Caco-2 (cell line): ENCODE data around the gene LINC00632. TPM values are rescaled to one million over a fixed set of nuclear protein-coding genes. Genes with fewer than 3 reads are reported as not detected.
A peak's percentile ranks its signal among the peaks of the same experiment; 100 is the strongest.
"Not testable (repeated sequence)": the region's sequence is repeated elsewhere in the genome, so short reads cannot be mapped to it uniquely, and the experiment has no call there.

Experiments used
- BruUV-seq: library from RNA; stranded (reverse); fragments of 400-500 nt; replicated peaks from 2 replicates; lab custom pipeline; 2021; lab: Mats Ljungman, UMichigan
- CTCF ChIA-PET: fragments of 300-600 bp; sonication (Branson Sonifier 250); formaldehyde crosslinking; loops from one replicate; lab custom pipeline; 2022; ENCODE audit warnings: antibody characterized with exemption; lab: Charles Lee
- POLR2A ChIA-PET: fragments of 300-600 bp; sonication (Branson Sonifier 250); formaldehyde crosslinking; loops from one replicate; lab custom pipeline; 2022; ENCODE audit warnings: antibody characterized with exemption; lab: Charles Lee
- DNase-seq, 2 experiments: peaks; one replicate each; pipeline versions ENCODE4 v3.0.0 to v3.0.0-alpha.2; 2020 to 2022
- H3K27me3 ChIP-seq: replicated peaks from 2 replicates; pipeline ENCODE4 v1.6.0; 2011; ENCODE audit warnings: low read length; ENCODE audit not compliant: control insufficient read depth, insufficient read depth
- H3K36me3 ChIP-seq: 2 replicates; pipeline ENCODE4 v1.5.1; 2011; ENCODE audit warnings: low read length; ENCODE audit not compliant: control insufficient read depth, insufficient read depth
- H3K4me1 ChIP-seq: fragments of 250-450 bp; sonication (Bioruptor Pico); 2 replicates; pipeline ENCODE4 v1.5.1; 2020; ENCODE audit warnings: mild to moderate bottlenecking
- H3K4me3 ChIP-seq: 2 replicates; pipeline ENCODE4 v1.5.1; 2011; ENCODE audit warnings: low read depth, mild to moderate bottlenecking, control low read depth, low read length
- H3K9me3 ChIP-seq: fragments of 250-450 bp; sonication (Bioruptor Pico); 2 replicates; pipeline ENCODE4 v1.5.1; 2020; ENCODE audit warnings: mild to moderate bottlenecking, moderate library complexity
- H3K27ac Mint-ChIP-seq: one replicate; pipeline ENCODE4 v1.8.0; 2022; ENCODE audit warnings: mixed read lengths; ENCODE audit not compliant: unreplicated experiment
- H3K27me3 Mint-ChIP-seq: one replicate; pipeline ENCODE4 v1.8.0; 2022; ENCODE audit warnings: mixed read lengths; ENCODE audit not compliant: insufficient read depth, unreplicated experiment
- H3K36me3 Mint-ChIP-seq: one replicate; pipeline ENCODE4 v1.8.0; 2022; ENCODE audit warnings: mild to moderate bottlenecking, mixed read lengths; ENCODE audit not compliant: insufficient read depth, unreplicated experiment
- H3K4me1 Mint-ChIP-seq: one replicate; pipeline ENCODE4 v1.8.0; 2022; ENCODE audit warnings: low read depth, mixed read lengths; ENCODE audit not compliant: unreplicated experiment
- H3K4me3 Mint-ChIP-seq: one replicate; pipeline ENCODE4 v1.8.0; 2022; ENCODE audit warnings: mild to moderate bottlenecking, moderate library complexity, mixed read lengths; ENCODE audit not compliant: unreplicated experiment
- H3K9me3 Mint-ChIP-seq: one replicate; pipeline ENCODE4 v1.8.0; 2022; ENCODE audit warnings: mixed read lengths; ENCODE audit not compliant: unreplicated experiment
- intact Hi-C: fragments of 100-400 bp; cut with micrococcal nuclease; formaldehyde crosslinking; loops from one replicate; pipeline ENCODE4 v1.10.0; 2022; ENCODE audit not compliant: unreplicated experiment
- total RNA-seq: library from RNA; stranded (reverse); gene quantifications from 2 replicates; pipeline ENCODE4 v1.2.3, GENCODE V29; 2022
- TF ChIP-seq, protein P1 (sequence below), 2 experiments: fragments of 200-600 bp in 1 of 2; IDR thresholded peaks; 1 replicate in 1 of 2; 2 replicates in 1 of 2; pipeline versions ENCODE4 v1.5.1 to v1.8.0; 2011 to 2022; ENCODE audit warnings: antibody characterized with exemption in 1 of 2, control low read depth in 1 of 2, inconsistent platforms in 1 of 2, low read depth in 1 of 2, low read length in 1 of 2, mild to moderate bottlenecking in 1 of 2, moderate library complexity in 1 of 2; ENCODE audit not compliant: insufficient read depth in 1 of 2, severe bottlenecking in 1 of 2, unreplicated experiment in 1 of 2

The LINC00632 gene
- total RNA-seq, 1 experiment from 2014 or later = not detected

- Mint-ChIP-seq H3K36me3 (no peaks in the 10 kb centered on the region), H3K27me3 (peaks cover 4% of the 10 kb centered on the region), H3K4me3 (no peak overlapping the region), H3K4me1 (no peaks in the 10 kb centered on the region), H3K9me3 (no peaks in the 10 kb centered on the region), H3K27ac (no peak overlapping the region)
- CTCF ChIA-PET = no interaction called here
- Histone ChIP-seq H3K36me3 (no peaks in the 10 kb centered on the region), H3K27me3 (no peaks in the 10 kb centered on the region), H3K9me3 (no peaks in the 10 kb centered on the region), H3K4me1 (no peaks in the 10 kb centered on the region), H3K4me3 (no peak overlapping the region)
- TF ChIP-seq, protein P1, sequence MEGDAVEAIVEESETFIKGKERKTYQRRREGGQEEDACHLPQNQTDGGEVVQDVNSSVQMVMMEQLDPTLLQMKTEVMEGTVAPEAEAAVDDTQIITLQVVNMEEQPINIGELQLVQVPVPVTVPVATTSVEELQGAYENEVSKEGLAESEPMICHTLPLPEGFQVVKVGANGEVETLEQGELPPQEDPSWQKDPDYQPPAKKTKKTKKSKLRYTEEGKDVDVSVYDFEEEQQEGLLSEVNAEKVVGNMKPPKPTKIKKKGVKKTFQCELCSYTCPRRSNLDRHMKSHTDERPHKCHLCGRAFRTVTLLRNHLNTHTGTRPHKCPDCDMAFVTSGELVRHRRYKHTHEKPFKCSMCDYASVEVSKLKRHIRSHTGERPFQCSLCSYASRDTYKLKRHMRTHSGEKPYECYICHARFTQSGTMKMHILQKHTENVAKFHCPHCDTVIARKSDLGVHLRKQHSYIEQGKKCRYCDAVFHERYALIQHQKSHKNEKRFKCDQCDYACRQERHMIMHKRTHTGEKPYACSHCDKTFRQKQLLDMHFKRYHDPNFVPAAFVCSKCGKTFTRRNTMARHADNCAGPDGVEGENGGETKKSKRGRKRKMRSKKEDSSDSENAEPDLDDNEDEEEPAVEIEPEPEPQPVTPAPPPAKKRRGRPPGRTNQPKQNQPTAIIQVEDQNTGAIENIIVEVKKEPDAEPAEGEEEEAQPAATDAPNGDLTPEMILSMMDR (IDR thresholded peaks at IDR 0.05; ENCODE audit: insufficient read depth in 1 of 2, low read depth in 1 of 2, low read length in 1 of 2, severe bottlenecking in 1 of 2, unreplicated experiment in 1 of 2) = no peak
- peak; percentile 17 to 24 for DNase-seq
- POLR2A ChIA-PET = no interaction called here
- intact Hi-C loops = no loop called here
- BruUV-seq = no TSS peak
Observed at GRCh38 chrX:140672840-140673731, 36.5 kb upstream of the LINC00632 start.

- Histone ChIP-seq H3K36me3 (no peaks in the 10 kb centered on the region), H3K4me3 (no peak overlapping the region), H3K27me3 (no peaks in the 10 kb centered on the region), H3K9me3 (no peaks in the 10 kb centered on the region), H3K4me1 (no peaks in the 10 kb centered on the region)
- intact Hi-C loops = no loop called here
- ChIA-PET CTCF (no interaction called here), POLR2A (no interaction called here)
- no TSS peak for BruUV-seq
- Mint-ChIP-seq H3K4me3 (no peak overlapping the region), H3K27ac (no peak overlapping the region), H3K27me3 (no peaks in the 10 kb centered on the region), H3K36me3 (no peaks in the 10 kb centered on the region), H3K4me1 (no peaks in the 10 kb centered on the region), H3K9me3 (peaks cover 9% of the 10 kb centered on the region)
- DNase-seq = no peak
- TF ChIP-seq, protein P1 (IDR thresholded peaks at IDR 0.05; ENCODE audit: insufficient read depth in 1 of 2, low read depth in 1 of 2, low read length in 1 of 2, severe bottlenecking in 1 of 2, unreplicated experiment in 1 of 2) = no peak
Observed at GRCh38 chrX:140687706-140688105, 21.9 kb upstream of the LINC00632 start.

GRCh38 chrX:140691596-140691995 is 18.0 kb upstream of the LINC00632 start:
- H3K27ac Mint-ChIP-seq, H3K4me3 ChIP-seq, H3K9me3 ChIP-seq, H3K4me1 Mint-ChIP-seq, intact Hi-C loops, H3K4me3 Mint-ChIP-seq, POLR2A ChIA-PET, H3K36me3 Mint-ChIP-seq, DNase-seq, CTCF ChIA-PET, H3K4me1 ChIP-seq, H3K36me3 ChIP-seq, H3K27me3 Mint-ChIP-seq, H3K27me3 ChIP-seq, BruUV-seq, H3K9me3 Mint-ChIP-seq: not testable (repeated sequence)
